Stimulated activated CD4-positive, alpha-beta T cell treated with anti-CD3 and anti-CD28 coated beads, Interleukin-1b, Interleukin-23, amount 100 ng/mL, for 1 hour (primary cell): ENCODE measurements around the gene DPP4.

Experiments used
- DNase-seq, 2 donors: peaks; one replicate each; pipeline ENCODE4 v3.0.0-alpha.2; 2020; ENCODE audit warnings: low read depth in 2 of 2

The DPP4 gene

GRCh38 chr2:162073888-162074631 lies at the start of gene DPP4:
DPP4 (minus strand) TSS chr2:162074215; CDS start chr2:162073981, 234 bp downstream.
- DNase-seq, result no peak

GRCh38 chr2:162118166-162119031 lies 44.4 kb upstream of the DPP4 start:
- DNase-seq, result no peak

GRCh38 chr2:162116352-162116751 lies 42.3 kb upstream of the DPP4 start:
- DNase-seq, result no peak

- no peak for DNase-seq
These were observed 41.1 kb upstream of the DPP4 start for GRCh38 chr2:162115076-162115475.

- DNase-seq, result no peak
These were observed 40.3 kb upstream of the DPP4 start for GRCh38 chr2:162114271-162114670.

GRCh38 chr2:162113776-162114168 lies 39.8 kb upstream of the DPP4 start:
- DNase-seq, result no peak

GRCh38 chr2:162113088-162113775 lies 39.2 kb upstream of the DPP4 start:
- no peak for DNase-seq

- no peak for DNase-seq
These were observed 38.2 kb upstream of the DPP4 start for GRCh38 chr2:162111958-162112850.

- DNase-seq, result no peak
These were observed 33.4 kb upstream of the DPP4 start for GRCh38 chr2:162107361-162107901.

GRCh38 chr2:162106746-162107145 lies 32.7 kb upstream of the DPP4 start:
- no peak for DNase-seq

- no peak for DNase-seq
These were observed 32.1 kb upstream of the DPP4 start for GRCh38 chr2:162106146-162106551.

- no peak for DNase-seq
These were observed 29.5 kb upstream of the DPP4 start for GRCh38 chr2:162103443-162104009.

GRCh38 chr2:162100579-162100978 lies 26.6 kb upstream of the DPP4 start:
- no peak for DNase-seq

- no peak for DNase-seq
These were observed 25.8 kb upstream of the DPP4 start for GRCh38 chr2:162099836-162100235.

GRCh38 chr2:162092658-162093556 lies 18.9 kb upstream of the DPP4 start:
- DNase-seq, result no peak

GRCh38 chr2:162092008-162092390 lies 18.0 kb upstream of the DPP4 start:
- DNase-seq, result no peak

GRCh38 chr2:162091325-162092007 lies 17.5 kb upstream of the DPP4 start:
- no peak for DNase-seq

GRCh38 chr2:162090109-162090508 lies 16.1 kb upstream of the DPP4 start:
- DNase-seq, result no peak

- DNase-seq, result no peak
These were observed 12.9 kb upstream of the DPP4 start for GRCh38 chr2:162086904-162087303.
